Right ventricle myocardium superior (tissue), 1 donor: ENCODE measurements around the gene MTHFSD. TPM values are rescaled to one million over a fixed set of nuclear protein-coding genes. Genes with fewer than 3 reads are reported as not detected.
A peak's percentile ranks its signal among the peaks of the same experiment; 100 is the strongest.
"Not testable (repeated sequence)": the region's sequence is repeated elsewhere in the genome, so short reads cannot be mapped to it uniquely, and the experiment has no call there.

ENCODE experiments used
- ATAC-seq: fragments of 200-7000 bp; cut with Tn5 transposase; one replicate; pipeline ENCODE4 v1.9.1; 2020; ENCODE audit warnings: mild to moderate bottlenecking; ENCODE audit not compliant: poor library complexity
- DNase-seq: peaks from one replicate; pipeline ENCODE4 v3.0.0-alpha.2; 2020
- intact Hi-C: fragments of 100-400 bp; cut with DNase I; formaldehyde crosslinking; loops from one replicate; pipeline ENCODE4 v1.11.2; 2022
- long read RNA-seq: library from polyadenylated mRNA; unstranded; transcript quantifications from one replicate; pipeline ENCODE4 v2.0.0, GENCODE V29; 2021
- total RNA-seq: library from RNA; stranded (reverse); fragmentation: NEBNext Ultra II Directional; extraction: Animal tissue kit (Norgen Biotek cat#: 25700); gene quantifications from one replicate; pipeline ENCODE4 v1.2.1, GENCODE V29; 2021
- donor health status: DM: no; HTN: yes; CAD: no; lungs with severe emphysema.

Gene MTHFSD
- 9.6 TPM for total RNA-seq
- long read RNA-seq, partial matches to known transcripts = 2 of 14 reads
- long read RNA-seq, other reads (novel, unspliced or antisense) = 3 of 14 reads

- ATAC-seq (peak; percentile 99), DNase-seq (peak; percentile 96)
- intact Hi-C loops = no loop called here
Observed at GRCh38 chr16:86554917-86555703, at the start of gene MTHFSD. TSS of gene MTHFSD (minus strand) at chr16:86555235. CDS start at chr16:86555184, 51 bp downstream.

- no peak for ATAC-seq
Observed at GRCh38 chr16:86604436-86605193, 49.6 kb upstream of the MTHFSD start.

GRCh38 chr16:86602521-86602920 is 47.5 kb upstream of the MTHFSD start:
- ATAC-seq = no peak
- intact Hi-C loops = no loop called here
- DNase-seq = no peak

More at GRCh38 chr16:86604436-86605193, 49.6 kb upstream of the MTHFSD start:
- intact Hi-C loops = no loop called here
- DNase-seq = no peak

GRCh38 chr16:86601356-86601755 is 46.3 kb upstream of the MTHFSD start:
- no peak for DNase-seq
- intact Hi-C loops = no loop called here
- ATAC-seq = no peak

- intact Hi-C loops = no loop called here
- no peak for DNase-seq
- no peak for ATAC-seq
Observed at GRCh38 chr16:86598607-86599565, 43.9 kb upstream of the MTHFSD start.

- intact Hi-C loops = no loop called here
- DNase-seq (no peak), ATAC-seq (no peak)
Observed at GRCh38 chr16:86597880-86598606, 43.0 kb upstream of the MTHFSD start.

GRCh38 chr16:86597126-86597879 is 42.3 kb upstream of the MTHFSD start:
- intact Hi-C loops = no loop called here
- DNase-seq (no peak), ATAC-seq (no peak)

GRCh38 chr16:86595983-86596605 is 41.1 kb upstream of the MTHFSD start:
- no peak for ATAC-seq
- intact Hi-C loops = no loop called here
- no peak for DNase-seq

GRCh38 chr16:86594721-86595120 is 39.7 kb upstream of the MTHFSD start:
- DNase-seq = no peak
- ATAC-seq = no peak
- intact Hi-C loops = no loop called here

GRCh38 chr16:86593913-86594620 is 39.0 kb upstream of the MTHFSD start:
- DNase-seq = no peak
- no peak for ATAC-seq
- intact Hi-C loops = no loop called here

GRCh38 chr16:86591270-86591669 is 36.2 kb upstream of the MTHFSD start:
- ATAC-seq (no peak), DNase-seq (no peak)
- intact Hi-C loops = no loop called here

GRCh38 chr16:86590501-86591144 is 35.6 kb upstream of the MTHFSD start:
- intact Hi-C loops = no loop called here
- ATAC-seq = no peak
- DNase-seq = no peak

GRCh38 chr16:86587955-86588354 is 32.9 kb upstream of the MTHFSD start:
- ATAC-seq, intact Hi-C loops, DNase-seq: not testable (repeated sequence)

GRCh38 chr16:86587487-86587886 is 32.5 kb upstream of the MTHFSD start:
- intact Hi-C loops = no loop called here
- DNase-seq = no peak
- ATAC-seq = no peak

- intact Hi-C loops = no loop called here
- DNase-seq (no peak), ATAC-seq (peak; percentile 15)
Observed at GRCh38 chr16:86585821-86586611, 31.0 kb upstream of the MTHFSD start.
